ENCODE data around the gene MYCBPAP.

MYCBPAP gene

DNA sequence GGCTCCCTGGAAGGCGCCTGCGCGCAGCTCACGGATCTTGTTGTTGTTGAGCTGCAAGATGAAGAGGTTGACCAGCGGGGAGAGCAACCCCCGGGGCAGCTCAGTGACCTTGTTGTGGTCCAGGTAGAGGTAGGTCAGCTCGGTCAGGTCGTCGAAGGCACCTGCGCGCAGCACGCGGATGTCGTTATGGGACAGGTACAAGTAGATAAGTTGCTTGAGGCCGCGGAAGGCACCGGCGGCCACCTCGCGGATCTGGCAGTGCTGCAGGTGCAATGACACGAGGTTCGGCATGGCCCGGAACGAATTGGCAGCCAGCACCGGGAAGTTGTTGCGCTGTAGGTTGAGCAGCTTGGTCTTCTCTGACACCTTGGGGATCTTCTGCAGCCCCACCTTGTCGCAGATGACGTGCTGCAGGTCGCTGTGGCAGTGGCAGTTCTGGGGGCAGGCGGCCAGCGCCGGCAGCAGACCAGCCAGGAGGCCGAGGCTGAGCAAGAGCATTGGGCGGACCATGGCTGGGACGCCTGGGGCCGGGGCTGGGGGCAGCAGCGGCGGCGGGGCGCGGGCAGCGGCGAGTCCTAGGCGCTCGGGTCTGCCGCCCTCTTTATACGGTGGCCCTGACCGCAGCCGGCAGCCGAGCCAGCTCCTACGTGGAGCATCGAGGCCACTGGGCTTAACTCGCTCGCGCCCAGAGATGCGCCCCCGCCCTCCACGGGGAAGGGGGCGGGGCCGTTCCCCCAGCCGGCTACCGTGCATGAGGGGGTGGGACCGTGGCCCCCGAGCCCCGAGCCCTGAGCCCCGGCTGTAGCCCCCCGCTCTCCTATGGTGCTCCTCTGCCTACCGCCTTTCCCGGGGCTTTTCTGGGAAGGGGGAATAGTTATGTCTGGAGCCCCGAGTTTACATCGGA is 39.7 kb upstream of the MYCBPAP start, which contains the start of gene CHAD:
TSS of gene CHAD (minus strand) at position 577 of the 904 bp plus-strand sequence. CDS start at position 510, 67 bp downstream.
- H3K27ac ChIP-seq: no peak within 1 kb of the TSS
- TF ChIP-seq, protein P1, sequence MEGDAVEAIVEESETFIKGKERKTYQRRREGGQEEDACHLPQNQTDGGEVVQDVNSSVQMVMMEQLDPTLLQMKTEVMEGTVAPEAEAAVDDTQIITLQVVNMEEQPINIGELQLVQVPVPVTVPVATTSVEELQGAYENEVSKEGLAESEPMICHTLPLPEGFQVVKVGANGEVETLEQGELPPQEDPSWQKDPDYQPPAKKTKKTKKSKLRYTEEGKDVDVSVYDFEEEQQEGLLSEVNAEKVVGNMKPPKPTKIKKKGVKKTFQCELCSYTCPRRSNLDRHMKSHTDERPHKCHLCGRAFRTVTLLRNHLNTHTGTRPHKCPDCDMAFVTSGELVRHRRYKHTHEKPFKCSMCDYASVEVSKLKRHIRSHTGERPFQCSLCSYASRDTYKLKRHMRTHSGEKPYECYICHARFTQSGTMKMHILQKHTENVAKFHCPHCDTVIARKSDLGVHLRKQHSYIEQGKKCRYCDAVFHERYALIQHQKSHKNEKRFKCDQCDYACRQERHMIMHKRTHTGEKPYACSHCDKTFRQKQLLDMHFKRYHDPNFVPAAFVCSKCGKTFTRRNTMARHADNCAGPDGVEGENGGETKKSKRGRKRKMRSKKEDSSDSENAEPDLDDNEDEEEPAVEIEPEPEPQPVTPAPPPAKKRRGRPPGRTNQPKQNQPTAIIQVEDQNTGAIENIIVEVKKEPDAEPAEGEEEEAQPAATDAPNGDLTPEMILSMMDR (conservative IDR thresholded peaks at IDR 0.05): no peak

DNA sequence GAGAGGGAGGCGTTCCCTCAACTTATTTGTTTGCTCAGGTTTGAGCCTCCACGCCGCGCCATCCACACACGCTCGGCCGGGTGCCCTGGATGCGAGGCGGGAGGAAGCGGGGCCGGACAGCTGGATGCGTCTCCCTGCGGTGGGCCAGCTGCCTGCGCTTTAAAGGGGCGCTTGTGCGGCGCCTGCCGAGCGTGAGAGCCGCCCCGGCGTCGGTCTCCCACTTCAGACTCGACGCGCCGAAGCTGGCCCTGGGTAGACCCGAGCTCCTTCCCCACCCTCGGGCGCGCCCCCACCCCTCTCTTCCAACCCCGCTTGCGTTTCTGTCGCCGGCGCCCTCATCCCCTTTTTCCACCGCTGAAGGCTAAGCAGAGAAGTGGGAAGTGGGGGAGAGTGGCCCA is 39.0 kb upstream of the MYCBPAP start:
- TF ChIP-seq, protein P1 (conservative IDR thresholded peaks at IDR 0.05): no peak
- no peak overlapping the region for H3K27ac ChIP-seq

DNA sequence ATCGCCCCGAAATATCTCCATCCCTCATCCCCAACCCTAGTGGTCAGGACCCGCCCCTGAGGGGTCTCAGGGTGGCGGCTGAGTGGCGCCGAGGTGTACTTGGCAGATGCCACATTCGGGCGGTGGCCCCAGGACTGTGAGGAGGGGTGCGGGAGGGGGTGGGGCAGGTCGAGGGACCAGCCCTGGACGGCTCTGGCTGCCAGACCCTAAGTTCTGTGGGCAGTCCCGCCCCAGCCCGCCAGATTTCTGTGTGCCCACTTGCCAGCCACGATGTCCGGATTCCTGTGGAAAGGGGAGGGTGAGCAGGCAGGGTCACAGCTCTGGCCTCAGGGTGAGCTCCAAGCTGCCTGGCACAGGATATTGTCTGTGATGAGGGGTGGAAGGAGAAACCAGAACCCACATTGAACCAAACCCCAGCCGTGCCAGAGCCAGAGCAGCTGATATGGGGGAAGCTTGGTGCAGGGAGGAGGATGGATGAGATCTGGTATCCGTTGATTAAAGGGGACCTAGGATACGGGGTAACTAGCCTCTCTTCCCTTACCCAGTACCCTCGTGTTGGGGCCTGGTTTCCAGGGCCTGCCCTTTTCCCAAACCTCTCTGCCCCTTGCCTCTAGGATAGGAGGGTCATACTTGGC is 38.5 kb upstream of the MYCBPAP start:
- TF ChIP-seq, protein P1 (conservative IDR thresholded peaks at IDR 0.05): no peak
- H3K27ac ChIP-seq: no peak overlapping the region

DNA sequence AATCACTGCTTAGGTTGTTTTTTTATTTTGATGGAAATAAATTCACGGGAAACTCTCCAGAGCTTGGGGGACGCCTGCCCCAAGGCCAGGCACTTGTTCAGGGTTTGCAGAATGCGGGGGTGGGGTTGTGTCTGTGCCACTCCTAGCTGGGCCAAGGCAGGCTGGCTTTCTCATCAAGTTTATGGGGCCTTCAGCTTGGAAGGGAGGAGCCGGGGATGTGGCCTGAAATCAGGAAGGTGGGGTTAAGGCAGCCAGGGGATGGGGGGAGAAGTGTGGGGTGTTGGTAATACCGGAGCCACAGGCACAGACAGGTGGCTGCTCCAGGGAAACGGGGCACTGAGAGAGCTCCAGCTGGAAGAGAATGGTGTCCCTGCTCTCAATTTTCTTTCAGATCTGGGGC is 37.8 kb upstream of the MYCBPAP start:
- TF ChIP-seq, protein P1 (conservative IDR thresholded peaks at IDR 0.05): no peak
- H3K27ac ChIP-seq: no peak overlapping the region

DNA sequence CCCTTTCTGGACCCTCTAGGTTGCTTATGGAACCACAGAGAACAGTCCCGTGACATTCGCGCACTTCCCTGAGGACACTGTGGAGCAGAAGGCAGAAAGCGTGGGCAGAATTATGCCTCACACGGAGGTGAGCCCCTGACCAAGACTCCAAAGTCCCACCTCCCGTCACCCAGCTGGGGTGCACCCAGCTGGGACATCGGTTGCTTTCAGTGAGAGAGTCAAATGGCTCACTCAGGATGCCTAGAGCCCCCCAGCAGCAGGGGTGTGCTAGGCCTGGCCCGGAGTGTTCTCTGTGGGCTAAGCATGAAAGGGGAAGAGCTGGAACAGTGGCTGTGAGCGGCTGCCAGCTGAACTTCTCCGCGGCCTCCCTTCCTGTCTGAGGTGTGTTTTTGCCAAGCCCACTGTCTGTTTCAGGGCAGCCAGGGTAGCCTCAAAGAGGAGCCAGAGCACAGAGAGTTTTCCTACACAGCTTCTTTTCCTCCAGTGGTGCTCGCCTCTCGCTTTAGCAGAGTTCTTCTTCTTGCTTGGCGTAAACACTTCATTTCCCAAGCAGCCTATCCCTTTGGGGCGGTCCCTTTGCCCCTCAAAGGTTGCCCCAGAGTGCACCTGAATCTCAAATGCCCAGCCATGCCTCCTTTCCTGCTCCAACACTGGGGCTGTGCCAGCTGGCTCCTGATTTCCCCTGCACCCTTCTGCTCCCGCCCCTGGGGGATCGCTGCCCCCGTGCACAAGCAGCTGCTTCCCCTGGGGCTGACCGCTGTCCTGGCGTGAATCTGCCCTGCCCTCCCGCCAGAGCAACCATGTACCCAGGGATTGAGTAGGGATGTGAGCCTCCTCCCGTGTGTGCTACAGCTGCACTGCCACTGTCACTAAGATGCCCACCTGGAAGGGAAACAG is 37.0 kb upstream of the MYCBPAP start:
- no peak overlapping the region for H3K27ac ChIP-seq
- TF ChIP-seq, protein P1 (conservative IDR thresholded peaks at IDR 0.05): no peak

DNA sequence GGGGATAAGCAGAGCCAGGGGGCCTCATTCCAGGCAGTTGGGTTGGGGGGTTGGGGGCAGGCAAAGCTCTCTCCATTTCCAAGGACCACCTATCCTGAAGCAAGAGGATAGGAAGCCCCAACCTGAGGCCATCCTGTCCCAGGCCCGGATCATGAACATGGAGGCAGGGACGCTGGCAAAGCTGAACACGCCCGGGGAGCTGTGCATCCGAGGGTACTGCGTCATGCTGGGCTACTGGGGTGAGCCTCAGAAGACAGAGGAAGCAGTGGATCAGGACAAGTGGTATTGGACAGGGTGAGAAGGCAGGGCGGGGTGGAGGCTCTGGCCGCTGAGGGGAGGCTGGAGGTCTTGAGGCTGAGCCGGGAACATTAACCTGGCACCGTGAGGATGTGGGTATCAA is 36.0 kb upstream of the MYCBPAP start:
- TF ChIP-seq, protein P1 (conservative IDR thresholded peaks at IDR 0.05): no peak
- H3K27ac ChIP-seq: no peak overlapping the region
